OCI-M2 (cell line): ENCODE results near the gene PHACTR2.

Experiments used
- DNase-seq: peaks from one replicate; lab custom pipeline; 2025; ENCODE audit not compliant: unreplicated experiment; lab: John Stamatoyannopoulos, UW

The PHACTR2 gene

GRCh38 chr6:143696664-143697000 is 18.9 kb downstream of the PHACTR2 start:
- DNase-seq = no peak

DNA sequence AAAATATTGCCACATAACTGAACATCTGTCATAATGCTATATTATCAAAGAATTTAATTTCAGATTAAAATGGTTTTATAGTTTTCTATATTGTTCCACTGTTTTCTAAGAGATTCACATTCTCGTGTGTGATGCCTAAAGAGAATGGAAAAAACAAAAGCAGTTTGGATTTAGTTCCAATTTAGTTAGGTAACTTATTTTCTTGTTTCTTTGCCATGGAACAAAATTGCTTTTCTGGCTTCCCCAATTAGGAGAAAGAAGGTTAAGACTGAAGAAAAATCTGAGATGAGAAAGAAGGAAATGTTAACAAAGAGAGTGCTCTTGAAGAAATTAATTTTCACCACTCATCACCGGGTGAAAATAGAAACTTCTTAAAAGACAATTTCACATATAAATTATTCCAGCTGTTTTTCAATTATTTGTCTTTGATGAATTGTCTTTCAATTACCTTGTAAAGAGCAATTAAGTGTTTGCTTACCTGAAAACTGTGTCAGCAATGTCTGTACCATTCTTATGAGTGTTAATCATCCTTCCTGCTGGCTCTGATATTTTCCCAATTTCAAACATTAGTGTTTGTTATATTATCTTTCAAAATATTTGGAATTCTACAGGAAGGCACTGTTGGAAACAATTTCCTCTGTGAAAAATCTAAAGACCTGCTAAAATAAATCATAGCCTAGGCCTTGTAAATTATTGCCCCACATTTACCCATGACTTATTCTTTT is 19.5 kb downstream of the PHACTR2 start:
- DNase-seq = no peak

DNA sequence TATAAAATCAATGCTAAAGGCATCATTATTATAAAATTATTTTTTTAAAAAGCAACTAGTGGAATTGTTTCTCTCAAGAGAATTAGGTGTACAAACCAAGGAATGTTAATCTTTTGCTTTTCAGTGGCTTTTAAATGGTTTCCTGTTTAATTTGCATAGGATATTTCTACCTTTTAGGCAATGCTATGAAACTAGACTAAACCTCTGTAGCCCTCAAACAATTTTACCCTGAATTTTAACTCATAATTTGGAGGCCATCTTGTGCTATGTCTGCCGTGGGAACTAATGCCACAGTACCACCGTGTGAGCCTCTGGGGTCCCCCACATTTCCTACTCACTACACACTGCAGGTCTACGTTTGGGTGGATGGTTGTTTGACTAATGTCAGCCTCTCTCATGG is 20.6 kb downstream of the PHACTR2 start:
- DNase-seq = no peak

DNA sequence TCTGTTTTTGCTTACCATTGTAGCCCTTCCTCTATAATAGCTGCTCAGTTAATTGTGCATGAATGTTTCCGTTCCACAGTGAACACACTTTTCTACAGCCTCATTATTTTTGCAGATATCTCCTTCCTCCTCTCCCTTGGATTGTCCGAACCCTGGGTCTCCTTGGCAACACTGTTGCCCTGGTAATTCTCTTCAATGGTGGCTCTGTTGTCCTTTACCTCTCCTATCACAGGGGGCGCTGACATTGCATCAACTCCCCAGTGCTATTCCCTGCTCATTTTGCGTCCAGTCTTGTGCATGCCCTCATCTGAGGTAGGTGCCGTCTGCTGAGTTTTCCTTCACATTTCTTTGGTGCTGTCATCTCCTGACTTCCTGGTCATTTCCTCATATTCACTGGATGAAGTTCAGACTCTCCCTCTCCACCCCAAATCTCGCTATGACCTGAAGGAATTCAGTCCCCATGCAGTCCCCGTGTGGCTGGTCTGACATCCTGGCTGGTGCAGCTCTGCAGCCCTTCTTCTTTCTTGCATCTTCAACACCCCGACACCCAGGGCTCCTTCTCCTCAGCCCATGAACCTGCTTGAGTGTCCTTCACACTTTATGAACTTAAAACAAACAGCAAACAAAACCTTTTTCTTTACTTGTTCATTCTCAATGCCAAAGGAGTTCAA is 21.1 kb downstream of the PHACTR2 start:
- no peak for DNase-seq

GRCh38 chr6:143699430-143699825 is 21.7 kb downstream of the PHACTR2 start:
- no peak for DNase-seq

DNA sequence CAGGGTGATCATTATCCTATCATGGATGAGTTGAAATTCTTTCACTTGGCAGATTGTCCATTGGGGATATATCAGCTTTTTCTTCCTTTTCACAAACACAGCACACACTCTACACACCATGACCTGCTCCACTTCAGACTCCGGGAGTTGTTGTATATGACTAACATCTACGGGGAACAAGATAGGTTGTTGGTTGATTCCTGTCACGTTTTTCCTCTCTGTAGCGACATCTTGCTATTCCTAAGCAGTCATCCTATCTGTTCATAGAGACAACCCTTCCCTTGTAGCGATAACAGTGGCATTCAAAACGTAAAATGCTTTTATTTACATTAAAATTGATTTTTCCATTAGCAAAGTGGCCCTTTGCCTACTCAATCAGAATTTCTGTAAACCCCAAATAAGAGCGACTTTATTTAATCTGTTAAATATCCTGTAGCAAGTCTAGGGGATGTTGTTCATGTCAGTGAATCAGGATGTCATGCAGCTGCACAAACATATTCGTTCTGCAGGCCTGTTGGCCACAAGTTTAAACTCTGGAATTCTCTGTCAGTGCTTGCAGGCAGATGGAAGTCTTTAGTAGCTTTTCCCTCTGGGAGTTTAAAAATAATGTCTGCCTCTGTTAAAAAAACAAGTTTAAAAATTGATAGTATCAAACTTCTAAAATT is 23.1 kb downstream of the PHACTR2 start:
- no peak for DNase-seq

- DNase-seq = no peak
Measured at GRCh38 chr6:143701349-143702234, 23.8 kb downstream of the PHACTR2 start.

DNA sequence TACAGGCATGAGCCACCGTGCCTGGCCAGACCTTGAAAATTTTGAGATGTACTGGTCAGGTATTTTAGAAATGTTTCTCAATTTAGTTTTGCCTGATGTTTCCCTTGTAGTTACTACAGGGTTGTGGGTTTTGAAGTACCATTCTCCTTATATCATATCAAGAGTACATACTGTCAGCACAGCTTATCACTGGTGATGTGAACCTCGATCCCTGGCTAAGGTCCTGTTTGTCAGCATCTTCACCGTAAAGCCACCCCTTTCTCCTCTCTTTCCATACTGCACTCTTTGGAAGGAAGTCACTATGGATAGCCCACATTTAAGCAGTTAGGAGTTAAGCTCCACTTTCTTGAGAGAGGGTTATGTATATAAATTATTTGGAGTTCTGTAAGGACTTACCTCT is 27.8 kb downstream of the PHACTR2 start:
- DNase-seq = no peak

- DNase-seq = no peak
Measured at GRCh38 chr6:143707697-143708096, 29.9 kb downstream of the PHACTR2 start.

- no peak for DNase-seq
Measured at GRCh38 chr6:143708889-143709288, 31.1 kb downstream of the PHACTR2 start.

DNA sequence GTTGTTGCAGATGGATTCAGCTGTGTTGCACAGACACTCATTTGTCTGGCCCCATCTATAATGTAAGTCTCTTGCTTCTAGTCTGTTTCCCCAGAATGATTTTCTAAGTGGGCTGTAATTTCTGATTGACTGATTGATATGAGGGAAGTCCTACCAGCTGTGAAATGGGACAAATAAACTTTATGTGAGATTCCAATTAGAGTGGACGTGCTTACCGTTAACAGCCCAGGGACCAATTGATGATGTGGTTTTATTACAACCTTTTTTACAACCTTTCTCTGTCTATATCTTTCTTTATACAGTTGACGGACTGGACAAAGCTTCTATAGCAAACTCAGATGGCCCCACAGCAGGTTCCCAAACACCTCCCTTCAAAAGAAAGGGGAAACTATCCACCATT is 33.9 kb downstream of the PHACTR2 start:
- DNase-seq = no peak

DNA sequence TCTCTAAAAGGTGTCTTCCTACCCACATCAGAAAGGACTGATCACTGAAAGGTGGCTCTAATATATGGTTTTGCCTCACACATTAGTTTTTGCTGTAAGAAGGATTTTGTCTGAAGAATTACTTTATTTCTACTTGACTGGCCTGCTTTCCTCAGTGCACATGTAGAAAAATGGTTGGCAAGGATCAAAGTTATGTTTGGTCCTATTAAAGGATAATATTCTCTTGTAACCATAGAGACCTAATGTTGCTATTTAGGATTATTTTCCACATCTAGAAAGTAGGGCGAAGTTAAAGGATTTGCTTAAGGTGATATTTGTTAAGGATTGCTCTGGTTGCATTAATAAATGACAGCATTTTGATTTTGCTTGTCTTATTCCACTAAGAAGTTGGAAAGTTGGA is 40.7 kb downstream of the PHACTR2 start:
- no peak for DNase-seq

- DNase-seq = no peak
Measured at GRCh38 chr6:143721642-143722041, 43.9 kb downstream of the PHACTR2 start.

DNA sequence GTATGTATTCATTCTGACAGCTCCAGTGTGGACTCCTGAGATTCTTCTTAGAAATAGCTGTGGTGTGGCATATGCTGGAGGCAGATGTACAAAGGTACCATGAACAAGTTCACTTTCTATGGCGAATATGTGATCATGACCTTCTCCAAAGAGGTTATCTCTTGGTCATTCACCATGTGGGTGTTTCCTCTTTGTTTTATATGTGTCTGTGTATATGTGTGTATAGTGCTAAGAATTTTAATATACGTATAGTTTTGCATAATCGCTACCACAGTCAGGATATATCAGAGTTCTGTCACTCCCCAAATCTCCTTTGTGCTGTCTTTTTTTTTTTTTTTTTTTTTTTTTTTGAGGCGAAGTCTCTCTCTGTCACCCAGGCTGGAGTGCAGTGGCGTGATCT is 47.1 kb downstream of the PHACTR2 start:
- no peak for DNase-seq

GRCh38 chr6:143726015-143726647 is 48.4 kb downstream of the PHACTR2 start:
- no peak for DNase-seq

DNA sequence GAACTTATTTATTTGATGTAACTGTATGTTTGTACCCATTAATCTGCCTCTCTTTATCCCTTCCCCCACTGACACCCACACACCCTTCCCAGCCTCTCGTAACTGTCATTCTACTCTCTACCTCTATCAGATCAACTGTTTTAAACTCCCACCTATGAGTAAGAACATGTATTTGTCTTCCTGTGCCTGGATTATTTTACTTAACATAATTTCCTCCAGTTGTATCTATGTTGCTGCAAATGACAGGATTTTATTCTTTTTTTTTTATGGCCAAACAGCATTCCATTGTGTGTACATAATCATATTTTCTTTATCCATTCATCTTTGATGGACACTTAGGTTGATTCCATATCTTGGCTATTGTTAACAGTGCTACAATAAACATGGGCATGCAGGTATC is 49.3 kb downstream of the PHACTR2 start:
- no peak for DNase-seq

DNA sequence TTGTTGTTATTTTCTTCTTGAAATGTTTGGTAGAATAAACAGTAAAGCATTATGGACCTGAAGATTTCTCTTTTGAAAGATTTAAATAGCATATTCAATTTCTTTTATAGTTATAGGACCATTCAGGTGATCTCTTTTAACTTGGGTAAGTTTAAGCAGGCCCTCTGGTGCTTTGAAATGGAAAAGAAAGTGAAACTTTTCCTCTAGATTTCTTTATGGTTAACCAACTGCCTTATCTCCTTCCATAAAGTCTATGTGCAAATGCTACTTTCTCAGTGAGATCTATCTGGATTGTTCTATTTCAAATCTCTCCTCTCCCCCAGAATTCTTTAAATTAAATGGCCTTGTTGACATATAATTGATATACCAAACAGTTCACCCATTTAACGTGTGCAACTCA is 54.0 kb downstream of the PHACTR2 start:
- no peak for DNase-seq

GRCh38 chr6:143732536-143732935 is 54.8 kb downstream of the PHACTR2 start:
- no peak for DNase-seq

DNA sequence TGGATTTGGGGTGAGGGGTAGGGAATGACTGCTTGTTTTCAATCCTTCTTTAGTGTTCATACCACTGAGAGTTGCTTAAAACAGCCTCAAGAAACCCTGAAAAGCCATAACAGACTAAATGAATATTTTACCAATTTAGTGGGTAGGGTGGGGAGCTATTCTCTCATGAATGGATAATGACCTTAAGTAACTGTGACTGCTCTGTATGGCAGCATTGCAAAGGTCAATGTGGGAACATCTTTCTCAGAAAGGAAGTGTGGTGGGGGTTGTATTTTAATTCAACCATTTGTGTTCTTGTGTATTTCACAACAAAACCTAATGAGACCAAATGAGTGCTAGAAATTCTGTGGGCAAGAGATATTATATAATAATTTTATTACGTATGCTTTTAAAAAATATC is 55.7 kb downstream of the PHACTR2 start:
- no peak for DNase-seq

- no peak for DNase-seq
Measured at GRCh38 chr6:143734641-143735063, 56.9 kb downstream of the PHACTR2 start.
